BE2C (cell line): ENCODE measurements around the gene MCEMP1.

Source experiments
- DNase-seq: peaks from one replicate; pipeline ENCODE4 v3.0.0-alpha.2; 2020
- H3K27me3 ChIP-seq: fragments of 250-450 bp; sonication (Bioruptor Pico); 2 replicates; pipeline ENCODE4 v1.5.1; 2020; ENCODE audit warnings: mild to moderate bottlenecking
- H3K36me3 ChIP-seq: fragments of 250-450 bp; sonication (Bioruptor Pico); 2 replicates; pipeline ENCODE4 v1.5.1; 2020; ENCODE audit warnings: mild to moderate bottlenecking
- H3K4me1 ChIP-seq: fragments of 250-450 bp; sonication (Bioruptor Pico); 2 replicates; pipeline ENCODE4 v1.5.1; 2020
- H3K4me3 ChIP-seq: 2 replicates; pipeline ENCODE4 v1.5.1; 2011; ENCODE audit warnings: low read depth, low read length
- H3K9me3 ChIP-seq: fragments of 250-450 bp; sonication (Bioruptor Pico); 2 replicates; pipeline ENCODE4 v1.5.1; 2020
- CTCF ChIP-seq: IDR thresholded peaks from 2 replicates; pipeline ENCODE4 v1.5.1; 2012; ENCODE audit warnings: mild to moderate bottlenecking, low read depth, low read length

MCEMP1 gene

GRCh38 chr19:7689165-7689564 is 12.3 kb downstream of the MCEMP1 start:
- Histone ChIP-seq H3K4me3 (no peak overlapping the region), H3K9me3 (no peaks in the 10 kb centered on the region; the same call in 1 of the 2 replicates), H3K4me1 (no peaks in the 10 kb centered on the region), H3K27me3 (no peaks in the 10 kb centered on the region), H3K36me3 (no peaks in the 10 kb centered on the region)
- TF ChIP-seq CTCF = no peak
- DNase-seq = no peak

DNA sequence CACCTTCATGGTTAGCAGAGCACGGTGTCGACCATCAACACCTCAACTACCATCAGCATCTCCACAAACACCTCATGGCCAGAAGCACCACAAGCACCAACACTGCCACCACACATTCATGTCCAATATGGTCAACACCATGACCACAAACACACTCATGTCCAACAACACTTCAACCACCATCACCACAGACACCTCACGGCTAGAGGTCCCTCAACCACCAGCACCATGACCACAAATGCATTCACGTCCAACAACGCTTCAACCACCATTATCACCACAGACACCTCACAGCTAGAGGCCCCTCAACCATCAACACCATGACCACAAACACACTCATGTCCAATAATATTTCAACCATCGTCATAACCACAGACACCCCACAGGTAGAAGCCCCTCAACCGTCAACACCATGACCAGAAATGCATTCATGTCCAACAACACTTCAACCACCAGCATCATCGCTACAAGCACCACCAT is 13.9 kb downstream of the MCEMP1 start:
- Histone ChIP-seq H3K4me1 (no peaks in the 10 kb centered on the region), H3K4me3 (no peak overlapping the region), H3K9me3 (no peaks in the 10 kb centered on the region; the same call in 1 of the 2 replicates), H3K27me3 (no peaks in the 10 kb centered on the region), H3K36me3 (no peaks in the 10 kb centered on the region)
- no peak for TF ChIP-seq CTCF
- no peak for DNase-seq

- no peak for TF ChIP-seq CTCF
- Histone ChIP-seq H3K27me3 (peaks cover under 1% of the 10 kb centered on the region; the same call in 1 of the 2 replicates), H3K9me3 (no peaks in the 10 kb centered on the region; the same call in 1 of the 2 replicates), H3K4me3 (no peak overlapping the region), H3K4me1 (no peaks in the 10 kb centered on the region), H3K36me3 (no peaks in the 10 kb centered on the region)
- DNase-seq = no peak
Measured at GRCh38 chr19:7691497-7691896, 14.6 kb downstream of the MCEMP1 start.

- no peak for DNase-seq
- Histone ChIP-seq H3K27me3 (peaks cover 8% of the 10 kb centered on the region), H3K4me1 (no peaks in the 10 kb centered on the region), H3K4me3 (no peak overlapping the region), H3K9me3 (no peaks in the 10 kb centered on the region; the same call in 1 of the 2 replicates), H3K36me3 (no peaks in the 10 kb centered on the region)
- no peak for TF ChIP-seq CTCF
Measured at GRCh38 chr19:7692417-7693088, 15.7 kb downstream of the MCEMP1 start.

DNA sequence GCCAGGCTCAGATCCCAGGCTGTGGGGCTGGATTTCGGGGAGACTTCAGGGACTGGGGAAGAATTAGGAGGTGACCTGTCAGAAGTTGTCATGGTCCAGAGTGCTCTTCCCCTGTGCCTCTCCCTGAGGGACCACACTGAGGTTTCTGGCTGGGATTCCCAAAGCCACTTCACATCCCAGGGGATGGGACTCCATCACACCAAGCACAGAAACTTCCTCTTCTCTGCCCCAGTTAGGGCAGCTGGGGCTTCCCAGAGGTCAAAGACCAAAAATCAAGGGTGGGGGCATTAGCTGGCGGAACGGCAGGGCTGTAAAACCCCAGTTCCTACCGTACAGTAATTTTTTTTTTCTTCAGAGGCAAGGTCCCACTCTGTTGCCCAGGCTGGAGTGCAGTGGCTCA is 17.6 kb downstream of the MCEMP1 start:
- no peak for TF ChIP-seq CTCF
- no peaks in the 10 kb centered on the region for H3K36me3 ChIP-seq
- peaks cover 19% of the 10 kb centered on the region for H3K27me3 ChIP-seq
- H3K4me1 ChIP-seq = no peaks in the 10 kb centered on the region
- no peak overlapping the region for H3K4me3 ChIP-seq
- no peaks in the 10 kb centered on the region; the same call in 1 of the 2 replicates for H3K9me3 ChIP-seq
- DNase-seq = no peak

- no peak for DNase-seq
- TF ChIP-seq CTCF = no peak
- Histone ChIP-seq H3K27me3 (peaks cover 24% of the 10 kb centered on the region), H3K4me3 (no peak overlapping the region), H3K36me3 (no peaks in the 10 kb centered on the region), H3K9me3 (no peaks in the 10 kb centered on the region), H3K4me1 (no peaks in the 10 kb centered on the region)
Measured at GRCh38 chr19:7697721-7698287, 20.9 kb downstream of the MCEMP1 start.
